Tibial nerve (tissue), 3 donors: ENCODE data around the gene RPS6KB1.

Source experiments
- POLR2A ChIP-seq, 2 donors: fragments of 450-650 bp; IDR thresholded peaks; one replicate each; pipeline ENCODE4 v1.6.1; 2017; ENCODE audit warnings: antibody characterized with exemption in 2 of 2, mild to moderate bottlenecking in 2 of 2, moderate library complexity in 2 of 2
- TF ChIP-seq, protein P1 (sequence below), 5 experiments: fragments of 200-600 bp in 3 of 5; fragments of 450-650 bp in 2 of 5; sonication (generic) in 3 of 5; IDR thresholded peaks; one replicate each; pipeline ENCODE4 v1.5.1; 2016 to 2019; ENCODE audit warnings: antibody characterized with exemption in 5 of 5, mild to moderate bottlenecking in 3 of 5, moderate library complexity in 2 of 5

GRCh38 chr17:59892251-59892923 is 534 bp upstream of the RPS6KB1 start:
- TF ChIP-seq POLR2A (IDR thresholded peaks at IDR 0.05) = no peak
- TF ChIP-seq, protein P1, sequence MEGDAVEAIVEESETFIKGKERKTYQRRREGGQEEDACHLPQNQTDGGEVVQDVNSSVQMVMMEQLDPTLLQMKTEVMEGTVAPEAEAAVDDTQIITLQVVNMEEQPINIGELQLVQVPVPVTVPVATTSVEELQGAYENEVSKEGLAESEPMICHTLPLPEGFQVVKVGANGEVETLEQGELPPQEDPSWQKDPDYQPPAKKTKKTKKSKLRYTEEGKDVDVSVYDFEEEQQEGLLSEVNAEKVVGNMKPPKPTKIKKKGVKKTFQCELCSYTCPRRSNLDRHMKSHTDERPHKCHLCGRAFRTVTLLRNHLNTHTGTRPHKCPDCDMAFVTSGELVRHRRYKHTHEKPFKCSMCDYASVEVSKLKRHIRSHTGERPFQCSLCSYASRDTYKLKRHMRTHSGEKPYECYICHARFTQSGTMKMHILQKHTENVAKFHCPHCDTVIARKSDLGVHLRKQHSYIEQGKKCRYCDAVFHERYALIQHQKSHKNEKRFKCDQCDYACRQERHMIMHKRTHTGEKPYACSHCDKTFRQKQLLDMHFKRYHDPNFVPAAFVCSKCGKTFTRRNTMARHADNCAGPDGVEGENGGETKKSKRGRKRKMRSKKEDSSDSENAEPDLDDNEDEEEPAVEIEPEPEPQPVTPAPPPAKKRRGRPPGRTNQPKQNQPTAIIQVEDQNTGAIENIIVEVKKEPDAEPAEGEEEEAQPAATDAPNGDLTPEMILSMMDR (IDR thresholded peaks at IDR 0.05) = no peak
